Measurements from ENCODE around the gene ORMDL3.
"Not testable (repeated sequence)": the region's sequence is repeated elsewhere in the genome, so short reads cannot be mapped to it uniquely, and the experiment has no call there.

Gene ORMDL3

GRCh38 chr17:39913989-39914388 is 13.4 kb downstream of the ORMDL3 start:
- no peak overlapping the region for H3K27ac ChIP-seq
- peaks cover 3% of the 10 kb centered on the region for H3K36me3 ChIP-seq (replicated peaks)
- in situ Hi-C loops (cut with HindIII; ENCODE audit: low pct_ligation_motif_present, low sequenced_read_pairs): no loop called here
- no peak overlapping the region for H3K4me3 ChIP-seq (ENCODE audit: low read depth, low read length)
- DNase-seq: no peak
- no peaks in the 10 kb centered on the region for H3K27me3 ChIP-seq (replicated peaks)
- TF ChIP-seq, protein P1, sequence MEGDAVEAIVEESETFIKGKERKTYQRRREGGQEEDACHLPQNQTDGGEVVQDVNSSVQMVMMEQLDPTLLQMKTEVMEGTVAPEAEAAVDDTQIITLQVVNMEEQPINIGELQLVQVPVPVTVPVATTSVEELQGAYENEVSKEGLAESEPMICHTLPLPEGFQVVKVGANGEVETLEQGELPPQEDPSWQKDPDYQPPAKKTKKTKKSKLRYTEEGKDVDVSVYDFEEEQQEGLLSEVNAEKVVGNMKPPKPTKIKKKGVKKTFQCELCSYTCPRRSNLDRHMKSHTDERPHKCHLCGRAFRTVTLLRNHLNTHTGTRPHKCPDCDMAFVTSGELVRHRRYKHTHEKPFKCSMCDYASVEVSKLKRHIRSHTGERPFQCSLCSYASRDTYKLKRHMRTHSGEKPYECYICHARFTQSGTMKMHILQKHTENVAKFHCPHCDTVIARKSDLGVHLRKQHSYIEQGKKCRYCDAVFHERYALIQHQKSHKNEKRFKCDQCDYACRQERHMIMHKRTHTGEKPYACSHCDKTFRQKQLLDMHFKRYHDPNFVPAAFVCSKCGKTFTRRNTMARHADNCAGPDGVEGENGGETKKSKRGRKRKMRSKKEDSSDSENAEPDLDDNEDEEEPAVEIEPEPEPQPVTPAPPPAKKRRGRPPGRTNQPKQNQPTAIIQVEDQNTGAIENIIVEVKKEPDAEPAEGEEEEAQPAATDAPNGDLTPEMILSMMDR (IDR thresholded peaks at IDR 0.05; ENCODE audit: low read depth, low read length, missing control alignments): no peak

- TF ChIP-seq, protein P1 (IDR thresholded peaks at IDR 0.05; ENCODE audit: low read depth, low read length, missing control alignments): no peak
- in situ Hi-C loops (cut with HindIII; ENCODE audit: low pct_ligation_motif_present, low sequenced_read_pairs): no loop called here
Measured at GRCh38 chr17:39908789-39909352, 18.5 kb downstream of the ORMDL3 start.

DNA sequence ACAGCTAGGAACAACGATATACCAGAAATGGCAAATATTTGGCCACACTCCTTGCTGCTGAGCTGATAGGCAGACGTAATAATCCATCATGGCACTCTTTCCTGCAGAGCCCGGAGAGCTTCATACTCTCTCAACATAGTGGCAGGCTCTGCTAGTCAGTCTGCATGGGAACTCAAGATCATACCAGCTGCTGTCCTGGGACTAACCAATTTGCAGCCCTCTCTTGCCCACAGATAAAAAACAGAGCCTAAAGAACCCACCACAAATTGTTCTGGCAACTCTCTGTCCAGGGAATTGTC is 22.5 kb downstream of the ORMDL3 start:
- Histone ChIP-seq H3K4me3 (ENCODE audit: low read depth, low read length) (no peak overlapping the region), H3K27me3 (replicated peaks) (no peaks in the 10 kb centered on the region), H3K27ac (no peak overlapping the region), H3K36me3 (replicated peaks) (no peaks in the 10 kb centered on the region)
- in situ Hi-C loops (cut with HindIII; ENCODE audit: low pct_ligation_motif_present, low sequenced_read_pairs): no loop called here
- TF ChIP-seq, protein P1 (IDR thresholded peaks at IDR 0.05; ENCODE audit: low read depth, low read length, missing control alignments): no peak
- no peak for DNase-seq

More at GRCh38 chr17:39908789-39909352, 18.5 kb downstream of the ORMDL3 start:
- no peak overlapping the region for H3K27ac ChIP-seq
- DNase-seq: no peak
- H3K36me3 ChIP-seq (replicated peaks): no peaks in the 10 kb centered on the region
- no peaks in the 10 kb centered on the region for H3K27me3 ChIP-seq (replicated peaks)
- no peak overlapping the region for H3K4me3 ChIP-seq (ENCODE audit: low read depth, low read length)

DNA sequence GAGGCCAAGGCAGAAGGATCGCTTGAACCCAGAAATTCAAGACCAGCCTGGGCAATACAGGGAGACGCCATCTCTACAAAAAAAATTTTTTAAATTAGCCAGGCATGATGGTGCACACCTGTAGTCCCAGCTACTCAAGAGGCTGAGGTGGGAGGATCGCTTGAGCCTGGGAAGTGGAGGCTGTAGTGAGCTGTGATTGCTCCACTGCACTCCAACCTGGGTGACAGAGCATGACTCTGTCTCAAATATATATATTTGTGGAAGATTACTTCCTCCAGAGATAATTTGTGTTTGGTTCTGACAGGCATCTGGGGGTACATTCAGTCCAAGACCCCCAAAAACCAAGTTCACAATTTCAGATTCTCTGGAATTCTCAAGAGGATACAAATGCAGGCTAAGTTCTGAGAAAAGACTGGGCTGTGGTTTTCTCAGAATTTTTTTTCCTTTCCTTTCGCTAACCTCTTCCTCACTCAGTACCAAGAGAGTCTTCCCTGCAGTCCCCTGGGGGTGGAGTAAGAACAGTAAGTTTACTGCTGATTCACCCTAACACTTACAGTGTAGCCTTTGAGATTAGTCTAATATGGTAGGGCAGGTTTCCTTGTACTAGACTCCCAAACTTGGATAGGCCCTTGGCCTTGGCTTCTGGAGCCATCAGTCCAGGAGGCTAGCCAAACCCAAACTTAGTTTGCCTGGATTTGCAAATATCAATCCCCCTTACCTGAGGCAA is 24.1 kb downstream of the ORMDL3 start:
- Histone ChIP-seq H3K27me3 (replicated peaks) (no peaks in the 10 kb centered on the region), H3K4me3 (ENCODE audit: low read depth, low read length) (no peak overlapping the region), H3K36me3 (replicated peaks) (no peaks in the 10 kb centered on the region), H3K27ac (no peak overlapping the region)
- TF ChIP-seq, protein P1 (IDR thresholded peaks at IDR 0.05; ENCODE audit: low read depth, low read length, missing control alignments): no peak
- no peak for DNase-seq
- in situ Hi-C loops (cut with HindIII; ENCODE audit: low pct_ligation_motif_present, low sequenced_read_pairs): no loop called here

DNA sequence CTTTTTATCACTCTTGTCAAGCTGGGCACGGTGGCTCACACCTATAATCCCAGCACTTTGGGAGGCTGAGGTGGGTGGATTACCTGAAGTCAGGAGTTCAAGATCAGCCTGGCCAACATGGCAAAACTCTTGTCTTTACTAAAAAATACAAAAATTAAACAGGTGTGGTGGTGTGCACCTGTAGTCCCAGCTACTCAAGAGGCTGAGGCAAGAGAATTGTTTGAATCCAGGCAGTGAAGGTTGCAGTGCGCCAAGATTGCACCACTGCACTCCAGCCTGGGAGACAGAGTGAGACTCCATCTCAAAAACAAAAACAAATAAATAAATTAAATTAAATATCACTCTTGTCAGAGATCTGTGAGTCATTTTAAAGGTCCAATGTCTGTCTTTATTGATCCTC is 25.4 kb downstream of the ORMDL3 start:
- in situ Hi-C loops (cut with HindIII; ENCODE audit: low pct_ligation_motif_present, low sequenced_read_pairs); H3K36me3 ChIP-seq (replicated peaks); DNase-seq; H3K27me3 ChIP-seq (replicated peaks); H3K27ac ChIP-seq; H3K4me3 ChIP-seq (ENCODE audit: low read depth, low read length): not testable (repeated sequence)

GRCh38 chr17:39899215-39899614 is 28.2 kb downstream of the ORMDL3 start:
- no peaks in the 10 kb centered on the region for H3K27me3 ChIP-seq (replicated peaks)
- in situ Hi-C loops (cut with HindIII; ENCODE audit: low pct_ligation_motif_present, low sequenced_read_pairs): no loop called here
- DNase-seq: no peak
- no peaks in the 10 kb centered on the region for H3K36me3 ChIP-seq (replicated peaks)
- no peak overlapping the region for H3K4me3 ChIP-seq (ENCODE audit: low read depth, low read length)
- H3K27ac ChIP-seq: no peak overlapping the region
- TF ChIP-seq, protein P1 (IDR thresholded peaks at IDR 0.05; ENCODE audit: low read depth, low read length, missing control alignments): no peak
